DMS114 treated with DMSO at 0.1 percent for 48 hours (cell line): ENCODE results near the gene KANSL1.

ENCODE experiments used
- DNase-seq: peaks from one replicate; lab custom pipeline; 2025; ENCODE audit not compliant: unreplicated experiment; lab: John Stamatoyannopoulos, UW

The KANSL1 gene

DNA sequence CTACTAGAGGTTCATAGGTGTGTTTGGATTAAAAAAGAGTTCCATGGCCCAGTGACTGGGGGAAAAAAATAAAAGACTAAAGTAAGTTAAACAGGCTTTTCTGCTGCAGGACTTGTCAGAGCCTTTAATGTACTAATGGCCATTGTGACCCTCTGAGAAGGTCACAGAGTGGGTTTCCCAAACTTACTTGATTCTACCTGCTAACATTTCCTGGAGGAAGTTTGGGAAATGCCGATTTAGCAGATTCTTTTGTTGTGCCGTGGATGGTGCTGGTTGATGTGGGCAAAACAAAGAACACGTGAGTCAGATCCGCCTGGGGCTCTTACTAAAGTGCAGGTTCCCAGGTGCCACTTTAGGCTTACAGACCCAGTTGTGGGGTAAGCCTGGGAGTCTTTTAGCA lies 207.8 kb downstream of the KANSL1 start:
- DNase-seq, result no peak

DNA sequence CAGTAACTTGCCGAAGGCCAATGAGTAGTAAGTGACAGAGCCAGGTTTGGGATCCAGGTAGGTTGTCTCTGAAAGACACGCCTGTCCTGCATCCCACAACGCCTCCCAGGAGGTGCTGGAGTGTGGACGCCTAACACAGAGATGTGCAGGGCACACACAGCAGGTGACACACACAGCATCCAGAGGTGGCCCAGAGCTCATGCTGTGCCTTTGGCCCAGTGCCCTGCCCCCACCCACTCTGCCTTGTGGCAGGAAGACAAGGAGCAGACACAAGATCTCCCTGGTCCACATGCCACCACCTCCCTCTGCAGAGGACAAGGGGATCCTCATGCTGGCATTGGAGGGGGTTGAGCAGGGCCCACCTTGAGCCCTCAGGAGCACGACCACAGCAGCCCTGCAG lies 208.9 kb downstream of the KANSL1 start:
- no peak for DNase-seq

- no peak for DNase-seq
These were observed 209.5 kb downstream of the KANSL1 start for GRCh38 chr17:45983614-45984310.

- DNase-seq, result no peak
These were observed 210.2 kb downstream of the KANSL1 start for GRCh38 chr17:45982791-45983613.

DNA sequence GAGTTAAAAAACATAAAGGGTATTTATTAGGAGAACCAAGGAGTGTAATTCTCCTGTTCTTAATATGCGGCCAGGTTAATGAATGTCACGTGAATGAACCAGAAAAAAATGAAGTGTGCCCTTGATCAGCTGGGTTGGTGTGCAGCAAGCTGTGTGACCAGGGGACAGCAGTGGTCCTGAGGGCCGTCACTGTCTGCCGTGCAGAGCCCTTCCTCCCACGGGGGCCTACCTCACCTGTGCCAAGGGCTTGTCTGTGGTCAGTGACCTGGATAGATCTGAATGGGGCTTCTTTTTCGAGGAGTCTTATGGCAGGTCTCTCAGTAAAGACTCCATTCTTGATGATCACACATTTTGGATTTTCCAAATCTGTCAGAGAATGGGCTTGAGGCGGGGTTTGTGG lies 211.9 kb downstream of the KANSL1 start:
- DNase-seq, result no peak

DNA sequence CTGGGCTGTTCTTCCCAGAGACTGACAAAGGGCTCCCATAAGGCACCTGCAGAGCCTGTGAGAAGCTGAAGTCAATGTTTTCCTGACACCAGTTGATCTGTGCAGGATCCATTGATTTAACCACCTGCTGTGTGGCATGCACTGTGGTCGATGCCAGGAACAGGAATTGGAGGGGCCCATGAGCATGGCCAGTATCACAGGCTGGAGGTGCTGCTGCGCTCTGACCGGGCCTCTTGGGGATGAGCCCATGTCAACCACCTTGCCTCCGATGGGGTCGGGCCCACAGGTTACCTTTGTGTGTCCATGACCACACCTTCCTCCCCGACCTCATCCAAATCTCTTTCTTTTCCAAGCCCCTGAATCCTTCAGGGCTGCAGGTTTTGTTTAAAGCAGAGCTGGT lies 212.4 kb downstream of the KANSL1 start:
- no peak for DNase-seq
